Daoy (cell line): Measurements from ENCODE around the gene NAP1L1. TPM values are rescaled to one million over a fixed set of nuclear protein-coding genes. Genes with fewer than 3 reads are reported as not detected.

ENCODE experiments used
- DNase-seq: peaks from one replicate; pipeline ENCODE4 v3.0.0-alpha.2; 2015; ENCODE audit warnings: low read depth
- total RNA-seq: library from RNA; depleted of rRNA; stranded (reverse); fragments of >200 nt; shearing (Covaris generic); gene quantifications from 2 replicates; pipeline ENCODE4 v1.2.3, GENCODE V29; 2014

The NAP1L1 gene
- total RNA-seq, 1 experiment from 2014 or later = 324 TPM

DNA sequence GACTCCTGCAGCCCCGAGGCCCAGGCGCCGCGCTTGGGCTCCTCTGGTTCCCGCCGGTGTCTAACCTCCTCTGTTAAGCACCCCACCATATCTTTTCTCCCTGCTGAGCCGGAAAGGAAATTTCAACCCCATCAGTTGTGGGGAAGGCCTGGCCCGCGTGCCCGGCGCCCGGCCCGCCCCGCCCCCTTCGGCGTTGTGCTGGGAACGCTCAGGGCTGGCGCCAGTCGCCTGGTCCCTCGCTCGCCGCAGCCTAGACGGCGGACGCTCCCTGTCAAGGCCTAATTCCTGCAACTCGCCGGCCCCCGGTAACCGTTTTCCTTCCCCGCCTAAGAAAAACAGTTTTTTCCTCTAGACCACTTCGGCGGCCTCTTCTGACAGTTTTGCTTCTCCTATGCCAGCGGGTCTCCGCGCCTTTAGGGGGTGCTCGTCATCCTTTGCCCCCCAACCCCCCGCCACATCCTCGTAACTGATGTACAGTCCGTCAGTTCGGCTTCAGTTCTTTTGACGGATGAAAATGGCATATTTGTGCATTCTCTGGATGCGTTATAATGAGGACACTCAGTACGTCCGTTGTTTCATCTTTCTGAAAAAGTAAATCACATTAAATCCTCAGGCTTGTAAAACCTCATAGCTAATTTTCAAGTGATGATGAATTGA is 506 bp upstream of the NAP1L1 start:
- no peak for DNase-seq

GRCh38 chr12:76083246-76083903 is 1.1 kb downstream of the NAP1L1 start:
- no peak for DNase-seq

DNA sequence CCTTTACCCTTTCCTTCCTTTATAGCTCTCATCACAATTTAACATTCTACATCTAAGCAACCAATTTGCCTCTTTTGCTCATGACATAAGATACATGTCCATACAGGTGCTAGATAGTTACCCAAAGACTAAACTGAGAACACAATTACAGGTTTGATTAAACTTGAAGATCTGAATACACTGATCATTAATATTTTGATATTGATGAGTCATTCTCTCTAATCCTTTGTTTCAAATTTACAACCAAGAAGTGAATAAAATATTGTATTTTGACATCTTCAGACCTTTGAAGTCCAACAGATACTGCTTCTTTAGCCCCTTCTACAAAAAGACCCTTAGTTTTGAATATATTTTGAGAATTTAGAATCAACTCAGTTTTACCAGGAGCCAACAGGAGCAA is 2.6 kb downstream of the NAP1L1 start:
- no peak for DNase-seq

- peak; percentile 8 for DNase-seq
Measured at GRCh38 chr12:76080729-76081415, 3.6 kb downstream of the NAP1L1 start.

DNA sequence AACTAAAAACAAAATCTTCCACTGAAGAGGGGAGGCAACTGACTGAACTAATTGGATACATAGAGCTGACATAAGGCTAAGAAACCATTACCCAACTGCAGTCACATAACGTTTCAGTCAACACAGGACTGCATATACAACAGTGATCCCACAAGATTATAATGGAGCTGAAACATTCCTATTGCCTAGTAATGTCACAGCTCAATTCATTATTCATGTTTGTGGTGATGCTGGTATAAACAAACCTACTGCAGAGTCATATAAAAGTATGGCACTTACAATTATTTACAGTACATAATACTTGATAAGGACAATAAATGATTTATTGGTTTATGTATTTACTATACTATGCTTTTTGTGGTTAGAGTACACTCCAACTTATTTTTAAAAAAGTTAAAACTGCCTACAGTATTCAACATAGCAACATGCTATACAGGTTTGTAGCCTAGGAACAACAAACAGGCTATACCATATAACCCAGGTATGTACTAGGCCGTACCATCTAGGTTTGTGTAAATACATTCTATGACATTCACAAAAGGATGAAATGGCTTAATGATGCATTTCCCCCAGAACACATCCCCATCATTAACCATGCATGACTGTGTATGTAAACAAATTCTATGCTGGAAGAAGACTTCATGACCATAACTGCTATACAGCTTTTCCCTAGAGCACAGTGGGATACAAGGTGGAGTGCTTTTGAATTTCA is 4.3 kb downstream of the NAP1L1 start:
- DNase-seq = no peak

DNA sequence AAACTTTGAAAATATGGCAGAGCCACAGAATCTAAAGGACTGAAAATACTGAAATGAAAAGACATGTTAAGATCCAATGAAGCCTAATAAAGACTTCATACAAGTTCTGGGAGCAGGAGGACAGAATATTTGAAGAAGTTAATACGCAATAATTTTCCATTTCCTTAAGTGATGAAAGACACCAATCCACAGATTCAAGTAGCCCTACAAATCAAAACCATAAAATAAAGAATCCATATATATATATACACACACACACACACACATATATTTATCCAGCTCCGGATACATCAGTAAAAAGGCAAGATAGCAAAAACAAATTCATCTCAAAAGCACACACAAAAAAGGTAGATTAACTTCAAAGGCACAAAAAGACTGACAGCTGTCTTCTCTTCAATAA is 5.7 kb downstream of the NAP1L1 start:
- no peak for DNase-seq

DNA sequence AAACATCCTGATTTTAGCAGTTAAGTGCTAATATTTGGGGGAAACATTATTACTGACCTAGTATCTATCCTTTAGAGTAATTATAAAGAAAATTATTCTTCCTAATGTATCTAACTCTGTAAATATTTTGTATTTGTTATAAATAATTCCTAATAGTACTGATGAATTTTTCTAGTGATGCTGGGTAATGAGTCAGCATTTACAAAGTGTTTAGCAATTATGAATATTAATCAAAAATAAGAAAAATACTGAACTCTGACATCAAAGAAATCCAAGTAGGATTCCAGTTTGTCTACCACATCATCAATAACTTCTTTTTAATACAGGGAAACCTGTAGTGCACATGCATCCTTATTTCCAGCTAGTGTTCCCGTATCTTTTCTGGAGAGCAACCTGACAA is 9.0 kb downstream of the NAP1L1 start:
- DNase-seq = no peak

DNA sequence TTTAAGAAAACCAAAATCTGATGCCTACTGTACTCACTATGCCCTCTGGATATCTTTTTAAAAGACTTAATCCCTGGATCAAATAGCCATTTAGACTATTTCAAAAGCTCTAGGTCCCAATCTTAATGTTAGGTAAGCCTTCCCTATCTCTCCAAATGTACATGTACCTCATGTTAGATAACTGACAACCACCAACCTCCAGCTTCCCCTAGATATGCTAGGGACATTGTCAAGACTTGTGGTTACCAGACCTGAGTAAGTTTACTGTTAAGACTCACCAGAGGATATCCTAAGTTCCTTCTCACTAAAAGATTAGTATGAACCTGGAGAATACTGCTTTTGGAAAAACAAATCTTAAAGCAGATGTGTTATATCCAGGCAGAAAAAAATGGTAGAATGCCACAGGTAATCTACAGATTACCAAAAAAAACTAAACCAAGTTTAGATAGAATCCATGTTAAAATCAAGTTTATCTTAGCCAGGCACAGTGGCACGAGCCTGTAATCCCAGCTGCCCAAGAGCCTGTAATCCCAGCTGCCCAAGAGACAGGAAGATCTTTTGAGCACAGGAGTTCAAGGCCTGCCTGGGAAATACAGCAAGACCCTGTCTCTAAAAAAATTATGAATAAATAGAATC is 9.7 kb downstream of the NAP1L1 start:
- no peak for DNase-seq

GRCh38 chr12:76073561-76073960 is 10.9 kb downstream of the NAP1L1 start:
- no peak for DNase-seq

DNA sequence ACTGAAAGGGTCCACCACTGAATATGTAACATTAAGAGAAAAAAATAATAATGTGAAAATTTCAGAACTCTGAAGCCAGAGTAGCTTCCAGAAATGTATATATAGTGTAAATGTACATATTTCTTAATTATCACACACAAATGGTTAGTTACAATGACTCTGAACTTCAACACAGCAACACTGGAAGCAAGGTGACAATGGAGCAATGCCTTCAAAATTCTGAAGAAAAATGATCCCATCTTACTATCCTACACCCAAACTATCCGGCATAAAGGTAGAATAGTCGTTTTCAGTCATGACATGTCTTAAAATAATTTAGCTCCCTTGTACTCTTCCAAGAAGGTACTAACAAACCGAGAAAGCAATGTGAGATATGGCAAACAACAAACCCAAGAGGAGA is 11.9 kb downstream of the NAP1L1 start:
- no peak for DNase-seq

DNA sequence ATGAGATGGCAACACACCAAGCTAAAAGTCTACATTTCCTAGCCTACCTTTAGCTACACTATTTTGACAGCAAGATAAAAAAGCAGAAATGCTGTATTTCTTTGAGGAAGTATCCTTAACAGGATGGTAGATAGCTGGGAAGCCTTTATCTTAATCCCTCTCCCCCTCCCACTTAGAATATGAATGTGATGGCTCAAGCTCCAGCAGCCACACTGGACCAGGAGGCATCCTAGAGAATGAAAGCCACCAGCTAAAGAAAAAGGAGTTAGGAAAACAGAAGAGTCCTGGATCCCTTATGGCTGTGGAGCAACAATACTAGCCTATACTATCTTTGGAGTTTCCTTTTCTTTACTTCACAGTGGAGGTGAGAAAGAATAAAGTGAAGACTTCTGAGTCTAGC is 15.1 kb downstream of the NAP1L1 start:
- DNase-seq = no peak

GRCh38 chr12:76065917-76066316 is 18.6 kb downstream of the NAP1L1 start:
- no peak for DNase-seq

DNA sequence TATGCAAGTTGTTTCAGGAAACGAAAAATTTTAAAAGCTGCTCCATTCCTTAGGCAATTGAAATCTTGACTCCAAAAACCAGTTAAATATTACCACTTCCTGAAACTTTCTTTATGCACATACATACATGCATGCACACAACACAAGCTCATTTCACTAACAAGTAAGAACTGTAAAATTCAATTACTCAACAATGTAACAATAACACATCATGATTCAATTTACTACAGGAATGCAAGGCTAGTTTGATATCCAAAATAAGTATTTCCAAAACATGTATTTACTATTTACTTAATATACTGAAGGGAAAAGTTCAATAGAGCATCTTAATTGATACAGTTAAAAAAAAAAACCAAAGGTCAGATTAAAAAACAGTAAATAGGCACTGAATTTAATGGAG is 19.6 kb downstream of the NAP1L1 start:
- DNase-seq = no peak

DNA sequence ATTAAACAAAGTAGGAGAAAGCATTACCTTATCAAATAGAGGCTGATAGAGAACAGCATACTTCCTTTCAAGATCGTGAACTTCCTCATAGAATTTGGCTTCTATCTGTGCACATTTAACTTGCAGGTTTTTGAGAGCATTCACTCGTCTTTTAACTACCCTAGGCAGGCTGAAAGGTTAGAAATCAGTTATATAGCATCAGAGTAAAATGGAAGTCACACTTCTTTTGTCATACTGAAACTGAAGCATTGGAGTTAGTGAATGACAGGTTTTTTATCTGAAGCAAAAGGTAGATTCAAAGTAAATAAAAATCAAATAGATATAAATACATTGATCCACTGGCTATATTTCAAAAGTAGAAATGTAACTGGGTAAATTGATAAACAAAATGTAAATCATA is 24.4 kb downstream of the NAP1L1 start:
- no peak for DNase-seq

DNA sequence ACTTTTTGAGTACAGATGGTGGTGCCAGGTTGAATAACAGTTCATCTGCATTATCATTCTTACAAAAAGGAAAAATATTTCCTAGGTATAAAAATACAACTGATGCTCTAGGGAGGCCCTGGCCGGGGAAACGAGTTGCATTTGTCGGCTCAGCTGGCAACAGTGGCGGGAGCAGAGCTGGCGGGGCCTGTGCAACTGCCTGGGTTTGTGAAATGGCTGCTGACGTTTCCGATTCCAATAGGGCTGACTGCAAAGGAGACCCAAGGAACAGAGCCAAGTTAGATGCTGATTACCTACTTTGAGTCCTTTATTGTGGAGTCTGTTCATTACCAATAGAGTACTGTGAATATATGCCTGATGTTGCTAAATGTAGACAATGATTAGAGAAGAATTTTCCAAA is 27.2 kb downstream of the NAP1L1 start:
- no peak for DNase-seq

- no peak for DNase-seq
Measured at GRCh38 chr12:76055393-76055792, 29.1 kb downstream of the NAP1L1 start.

GRCh38 chr12:76049575-76050251 is 34.8 kb downstream of the NAP1L1 start:
- no peak for DNase-seq

GRCh38 chr12:76047742-76048141 is 36.7 kb downstream of the NAP1L1 start:
- DNase-seq = no peak

GRCh38 chr12:76047060-76047459 is 37.4 kb downstream of the NAP1L1 start:
- no peak for DNase-seq

- no peak for DNase-seq
Measured at GRCh38 chr12:76043377-76043776, 41.1 kb downstream of the NAP1L1 start.

GRCh38 chr12:76042147-76042546 is 42.3 kb downstream of the NAP1L1 start:
- DNase-seq = no peak

GRCh38 chr12:76041406-76041805 is 43.1 kb downstream of the NAP1L1 start:
- no peak for DNase-seq
